HG03095 (cell line): ENCODE measurements around the gene TAS2R30.
A peak's percentile ranks its signal among the peaks of the same experiment; 100 is the strongest.
"Not testable (repeated sequence)": the region's sequence is repeated elsewhere in the genome, so short reads cannot be mapped to it uniquely, and the experiment has no call there.

Experiments used
- ATAC-seq: cut with Tn5 transposase; IDR thresholded peaks from one replicate; pipeline ENCODE4 v1.9.1; 2021; ENCODE audit warnings: moderate library complexity; ENCODE audit not compliant: unreplicated experiment

Gene TAS2R30

GRCh38 chr12:11130382-11130781 is 4.1 kb downstream of the TAS2R30 start:
- no peak for ATAC-seq

GRCh38 chr12:11114130-11114529 is 20.3 kb downstream of the TAS2R30 start:
- ATAC-seq, result not testable (repeated sequence)

GRCh38 chr12:11111213-11111612 is 23.2 kb downstream of the TAS2R30 start:
- not testable (repeated sequence) for ATAC-seq

- no peak for ATAC-seq
Measured at GRCh38 chr12:11108862-11109261, 25.6 kb downstream of the TAS2R30 start.

GRCh38 chr12:11107719-11108118 is 26.7 kb downstream of the TAS2R30 start:
- ATAC-seq, result no peak

- no peak for ATAC-seq
Measured at GRCh38 chr12:11106288-11106687, 28.2 kb downstream of the TAS2R30 start.

GRCh38 chr12:11105546-11105945 is 28.9 kb downstream of the TAS2R30 start:
- no peak for ATAC-seq

- ATAC-seq, result peak; percentile 76
Measured at GRCh38 chr12:11094910-11095309, 39.5 kb downstream of the TAS2R30 start.

- ATAC-seq, result no peak
Measured at GRCh38 chr12:11092128-11092527, 42.3 kb downstream of the TAS2R30 start, which contains the start of gene TAS2R43. Gene TAS2R43 (minus strand): TSS chr12:11092313. CDS start chr12:11092229, 84 bp downstream.

GRCh38 chr12:11089246-11089645 is 45.2 kb downstream of the TAS2R30 start:
- no peak for ATAC-seq

GRCh38 chr12:11085419-11085818 is 49.0 kb downstream of the TAS2R30 start:
- ATAC-seq, result peak; percentile 85
